Trophoblast cell (in vitro differentiated cells and primary cell): ENCODE measurements around the gene FCAMR.

Experiments
- DNase-seq, 2 donors: peaks; one replicate each; pipeline ENCODE4 v3.0.0-alpha.2; 2016
- H2AFZ ChIP-seq: 2 replicates; pipeline ENCODE4 v1.6.1; 2013; ENCODE audit warnings: low read length, moderate library complexity, mild to moderate bottlenecking; ENCODE audit not compliant: insufficient read depth, poor library complexity
- H2AK5ac ChIP-seq: 2 replicates; pipeline ENCODE4 v1.6.1; 2013; ENCODE audit warnings: mild to moderate bottlenecking, low read length
- H2BK120ac ChIP-seq: 2 replicates; pipeline ENCODE4 v1.6.1; 2013; ENCODE audit warnings: low read length, mild to moderate bottlenecking, moderate library complexity; ENCODE audit not compliant: insufficient read depth, poor library complexity
- H2BK12ac ChIP-seq: 2 replicates; pipeline ENCODE4 v1.6.1; 2013; ENCODE audit warnings: mild to moderate bottlenecking, low read length, moderate library complexity
- H2BK5ac ChIP-seq: 2 replicates; pipeline ENCODE4 v1.6.1; 2013; ENCODE audit warnings: low read length, low read depth, moderate library complexity, mild to moderate bottlenecking; ENCODE audit not compliant: poor library complexity
- H3K14ac ChIP-seq: 2 replicates; pipeline ENCODE4 v1.6.1; 2013; ENCODE audit warnings: mild to moderate bottlenecking, low read length
- H3K18ac ChIP-seq: 2 replicates; pipeline ENCODE4 v1.6.1; 2013; ENCODE audit warnings: mild to moderate bottlenecking, low read length
- H3K23ac ChIP-seq: 2 replicates; pipeline ENCODE4 v1.6.1; 2013; ENCODE audit warnings: low read length
- H3K27ac ChIP-seq: 2 replicates; pipeline ENCODE4 v1.5.1; 2013; ENCODE audit warnings: low read depth, mild to moderate bottlenecking, inconsistent platforms, low read length, moderate library complexity
- H3K27me3 ChIP-seq: 2 replicates; pipeline ENCODE4 v1.6.1; 2013; ENCODE audit warnings: inconsistent platforms, mild to moderate bottlenecking, low read length, moderate library complexity; ENCODE audit not compliant: insufficient read depth
- H3K36me3 ChIP-seq, 2 experiments: 1 replicate in 1 of 2; 2 replicates in 1 of 2; pipeline ENCODE4 v1.6.1; 2013; ENCODE audit warnings: low read length in 2 of 2, mild to moderate bottlenecking in 2 of 2, moderate library complexity in 1 of 2; ENCODE audit not compliant: insufficient read depth in 2 of 2, control insufficient read depth in 1 of 2
- H3K4ac ChIP-seq: 2 replicates; pipeline ENCODE4 v1.6.1; 2013; ENCODE audit warnings: low read depth, mild to moderate bottlenecking, low read length, moderate library complexity
- H3K4me1 ChIP-seq, 2 experiments: 1 replicate in 1 of 2; 2 replicates in 1 of 2; pipeline ENCODE4 v1.6.1; 2013; ENCODE audit warnings: low read length in 2 of 2, mild to moderate bottlenecking in 2 of 2, moderate library complexity in 1 of 2; ENCODE audit not compliant: insufficient read depth in 2 of 2, control insufficient read depth in 1 of 2
- H3K4me2 ChIP-seq: 2 replicates; pipeline ENCODE4 v1.6.1; 2013; ENCODE audit warnings: inconsistent platforms, mild to moderate bottlenecking, low read length, moderate library complexity
- H3K4me3 ChIP-seq: 2 replicates; pipeline ENCODE4 v1.5.1; 2013; ENCODE audit warnings: mild to moderate bottlenecking, low read depth, low read length, inconsistent platforms
- H3K79me1 ChIP-seq: one replicate; pipeline ENCODE4 v1.6.1; 2013; ENCODE audit warnings: low read length
- H3K79me2 ChIP-seq: 2 replicates; pipeline ENCODE4 v1.6.1; 2013; ENCODE audit warnings: low read length, mild to moderate bottlenecking; ENCODE audit not compliant: control insufficient read depth, insufficient read depth, poor library complexity
- H3K9ac ChIP-seq: 2 replicates; pipeline ENCODE4 v1.6.1; 2013; ENCODE audit warnings: mild to moderate bottlenecking, low read length
- H3K9me3 ChIP-seq: 2 replicates; pipeline ENCODE4 v1.6.1; 2013; ENCODE audit warnings: low read depth, mild to moderate bottlenecking, control low read depth, inconsistent platforms, low read length; ENCODE audit not compliant: insufficient read depth
- H4K12ac ChIP-seq: 2 replicates; pipeline ENCODE4 v1.6.1; 2013; ENCODE audit warnings: low read depth, mild to moderate bottlenecking, low read length, moderate library complexity
- H4K8ac ChIP-seq: 2 replicates; pipeline ENCODE4 v1.6.1; 2013; ENCODE audit warnings: low read depth, mild to moderate bottlenecking, low read length, moderate library complexity
- H4K91ac ChIP-seq: one replicate; pipeline ENCODE4 v1.6.1; 2013; ENCODE audit warnings: low read depth, mild to moderate bottlenecking, low read length, moderate library complexity
- WGBS: extraction: QIAGEN DNeasy Blood & Tissue Kit; methylation state at CpG from one replicate; pipeline ENCODE4 v1.1.7; 2013; ENCODE audit warnings: missing lambda C conversion rate; ENCODE audit not compliant: insufficient read length, insufficient coverage; ENCODE audit errors: extremely low coverage; 5-methylcytosine and 5-hydroxymethylcytosine counted together

The FCAMR gene

GRCh38 chr1:206963119-206963712, 7.0 kb downstream of the FCAMR start:
- Histone ChIP-seq H4K91ac (no peak overlapping the region), H4K12ac (no peak overlapping the region), H3K18ac (no peak overlapping the region), H3K79me2 (no peaks in the 10 kb centered on the region), H4K8ac (no peak overlapping the region), H2BK12ac (no peak overlapping the region), H3K79me1 (no peaks in the 10 kb centered on the region), H3K23ac (no peak overlapping the region), H2AK5ac (no peak overlapping the region), H3K36me3 (no peaks in the 10 kb centered on the region), H3K27me3 (no peaks in the 10 kb centered on the region), H3K9me3 (peaks cover 3% of the 10 kb centered on the region), H2BK120ac (no peak overlapping the region), H3K27ac (no peak overlapping the region), H2BK5ac (no peak overlapping the region), H3K14ac (no peak overlapping the region), H3K4ac (no peak overlapping the region), H3K4me3 (no peak overlapping the region), H3K9ac (no peak overlapping the region), H3K4me1 (no peaks in the 10 kb centered on the region), H3K4me2 (no peak overlapping the region), H2AFZ (no peak overlapping the region)
- WGBS: no CpG with 5 or more reads among the region's 5 CpGs
- DNase-seq: no peak

DNA sequence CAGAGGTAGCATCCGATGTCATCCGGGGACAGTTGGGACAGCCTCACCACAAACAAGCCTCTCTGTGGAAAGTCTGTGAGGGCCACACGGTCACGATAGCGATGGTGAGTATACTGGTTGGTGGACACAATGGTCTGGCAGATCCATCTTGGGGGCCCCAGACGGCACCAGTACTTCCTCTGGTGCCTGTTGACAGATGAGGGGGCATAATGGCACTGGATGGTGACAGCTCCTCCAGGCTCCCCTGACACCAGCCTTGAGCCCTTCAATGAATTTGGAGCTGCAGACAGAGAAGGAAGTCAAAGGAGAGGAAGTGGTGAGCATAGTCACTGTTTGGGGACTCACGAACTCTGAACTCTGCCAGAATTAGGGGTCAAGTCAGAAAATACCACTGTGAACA, 8.0 kb downstream of the FCAMR start:
- no peak overlapping the region for H3K18ac ChIP-seq
- no peak overlapping the region for H3K14ac ChIP-seq
- no peak overlapping the region for H3K27ac ChIP-seq

DNA sequence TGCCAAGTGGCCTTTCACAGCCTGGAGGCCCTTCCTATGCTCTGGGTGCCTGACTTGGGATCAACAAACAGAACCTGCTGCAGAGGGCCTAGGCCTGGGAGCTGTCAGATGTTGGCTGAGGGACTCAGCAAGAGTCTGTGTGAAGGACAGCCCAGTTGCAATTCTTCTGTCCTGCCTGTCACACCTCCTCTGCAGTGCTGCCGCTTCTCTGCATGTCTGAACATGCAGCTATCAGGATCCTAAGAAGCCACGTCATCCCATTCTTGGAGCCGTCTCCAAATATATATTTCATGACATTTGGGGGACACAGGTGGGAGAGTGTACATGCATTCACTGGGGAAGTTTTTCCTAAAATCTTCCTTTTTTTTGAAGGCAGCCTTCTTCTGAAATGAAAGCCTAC, 8.6 kb downstream of the FCAMR start:
- Histone ChIP-seq H3K27me3 (no peaks in the 10 kb centered on the region), H3K23ac (no peak overlapping the region), H3K4me3 (no peak overlapping the region), H3K9me3 (peaks cover 3% of the 10 kb centered on the region), H3K79me1 (no peaks in the 10 kb centered on the region), H4K91ac (no peak overlapping the region), H4K12ac (no peak overlapping the region), H3K27ac (no peak overlapping the region), H2AFZ (no peak overlapping the region), H2BK5ac (no peak overlapping the region), H2BK120ac (no peak overlapping the region), H3K79me2 (no peaks in the 10 kb centered on the region), H3K9ac (no peak overlapping the region), H3K36me3 (no peaks in the 10 kb centered on the region), H2BK12ac (no peak overlapping the region), H4K8ac (no peak overlapping the region), H3K14ac (no peak overlapping the region), H2AK5ac (no peak overlapping the region), H3K4me1 (no peaks in the 10 kb centered on the region), H3K18ac (no peak overlapping the region), H3K4ac (no peak overlapping the region), H3K4me2 (no peak overlapping the region)
- no CpG with 5 or more reads among the region's 3 CpGs for WGBS
- DNase-seq: no peak

More for the DNA sequence above, 8.0 kb downstream of the FCAMR start:
- Histone ChIP-seq H3K4ac (no peak overlapping the region), H3K4me3 (no peak overlapping the region), H3K4me2 (no peak overlapping the region), H2AK5ac (no peak overlapping the region), H3K9ac (no peak overlapping the region), H2BK120ac (peak overlapping the region; percentile 6), H3K36me3 (no peaks in the 10 kb centered on the region), H2AFZ (no peak overlapping the region), H4K12ac (no peak overlapping the region), H4K91ac (no peak overlapping the region), H2BK5ac (no peak overlapping the region), H3K4me1 (no peaks in the 10 kb centered on the region), H3K27me3 (no peaks in the 10 kb centered on the region), H2BK12ac (no peak overlapping the region), H4K8ac (no peak overlapping the region), H3K79me2 (no peaks in the 10 kb centered on the region), H3K23ac (no peak overlapping the region), H3K79me1 (no peaks in the 10 kb centered on the region), H3K9me3 (peaks cover 3% of the 10 kb centered on the region)
- no CpG with 5 or more reads among the region's 7 CpGs for WGBS
- no peak for DNase-seq

DNA sequence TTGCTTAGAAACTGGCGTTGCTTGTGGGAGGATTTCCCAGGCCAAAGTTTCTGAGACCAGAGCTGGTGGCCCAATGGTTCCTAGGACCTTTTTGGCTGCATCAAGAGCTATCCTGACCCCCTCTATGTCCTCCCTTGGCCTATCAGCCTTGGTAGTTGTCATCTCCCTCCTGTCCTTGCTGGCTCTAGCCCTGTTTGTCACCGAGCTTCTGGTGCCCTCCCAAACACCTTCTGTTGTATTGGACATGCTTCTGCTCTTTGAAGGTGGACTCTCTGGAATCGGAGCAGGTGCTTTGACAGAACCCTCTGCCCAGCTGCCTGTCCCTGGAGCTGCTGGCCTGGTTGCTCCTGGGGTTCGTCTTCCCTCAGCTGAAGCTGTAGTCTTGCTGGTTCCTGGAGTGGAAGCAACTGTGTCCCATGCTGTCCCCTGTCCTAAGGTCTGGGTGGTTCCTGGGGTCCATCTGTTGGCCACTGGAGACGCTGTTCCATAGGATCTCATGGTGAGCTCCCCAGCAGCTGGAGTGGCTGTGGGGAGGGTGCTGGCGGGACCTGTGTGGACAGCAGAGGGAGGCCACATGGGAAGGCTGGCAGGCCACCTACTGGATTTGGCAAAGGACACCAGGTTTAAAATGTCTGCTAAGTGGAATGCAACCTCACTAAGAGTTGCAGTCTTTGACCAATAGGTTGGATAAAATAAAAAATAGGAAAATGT, 9.4 kb downstream of the FCAMR start:
- no CpG with 5 or more reads among the region's 6 CpGs for WGBS
- H2AK5ac ChIP-seq: no peak overlapping the region
- H3K27me3 ChIP-seq: no peaks in the 10 kb centered on the region
- H2BK5ac ChIP-seq: no peak overlapping the region
- no peaks in the 10 kb centered on the region for H3K79me1 ChIP-seq
- H3K27ac ChIP-seq: no peak overlapping the region
- H3K4me1 ChIP-seq: no peaks in the 10 kb centered on the region
- no peak overlapping the region for H4K91ac ChIP-seq
- no peak overlapping the region for H3K9ac ChIP-seq
- no peak overlapping the region for H3K4me3 ChIP-seq
- no peak overlapping the region for H2BK12ac ChIP-seq
- H3K4ac ChIP-seq: no peak overlapping the region
- H3K18ac ChIP-seq: no peak overlapping the region
- no peaks in the 10 kb centered on the region for H3K79me2 ChIP-seq
- no peak overlapping the region for H4K12ac ChIP-seq
- peaks cover 3% of the 10 kb centered on the region for H3K9me3 ChIP-seq
- H2AFZ ChIP-seq: no peak overlapping the region
- H2BK120ac ChIP-seq: no peak overlapping the region
- H3K14ac ChIP-seq: no peak overlapping the region
- H4K8ac ChIP-seq: no peak overlapping the region
- H3K36me3 ChIP-seq: no peaks in the 10 kb centered on the region
- H3K23ac ChIP-seq: no peak overlapping the region
- DNase-seq: no peak
- no peak overlapping the region for H3K4me2 ChIP-seq
